Kidney epithelial cell (primary cell): Measurements from ENCODE around the gene ASB8. TPM values are rescaled to one million over a fixed set of nuclear protein-coding genes. Genes with fewer than 3 reads are reported as not detected.

Experiments
- DNase-seq: peaks from one replicate; pipeline ENCODE4 v3.0.0-alpha.2; 2010; ENCODE audit warnings: low read depth
- H3K27me3 ChIP-seq: 2 replicates; pipeline ENCODE4 v1.6.0; 2011; ENCODE audit warnings: low read length; ENCODE audit not compliant: control insufficient read depth, insufficient read depth
- H3K36me3 ChIP-seq: 2 replicates; pipeline ENCODE4 v1.5.1; 2011; ENCODE audit warnings: low read length; ENCODE audit not compliant: control insufficient read depth, insufficient read depth
- H3K4me3 ChIP-seq: 2 replicates; pipeline ENCODE4 v1.5.1; 2011; ENCODE audit warnings: low read depth, mild to moderate bottlenecking, control low read depth, low read length
- total RNA-seq: library from RNA; depleted of rRNA; stranded (reverse); fragments of >200 nt; gene quantifications from 2 replicates; pipeline ENCODE4 v1.2.3, GENCODE V29; 2015
- TF ChIP-seq, protein P1 (sequence below): IDR thresholded peaks from 2 replicates; pipeline ENCODE4 v1.5.1; 2011; ENCODE audit warnings: mild to moderate bottlenecking, moderate library complexity, low read length, control low read depth, inconsistent platforms; ENCODE audit not compliant: insufficient read depth, poor library complexity, severe bottlenecking

The ASB8 gene
- total RNA-seq, 1 donor from 2014 or later: 20.2 TPM

DNA sequence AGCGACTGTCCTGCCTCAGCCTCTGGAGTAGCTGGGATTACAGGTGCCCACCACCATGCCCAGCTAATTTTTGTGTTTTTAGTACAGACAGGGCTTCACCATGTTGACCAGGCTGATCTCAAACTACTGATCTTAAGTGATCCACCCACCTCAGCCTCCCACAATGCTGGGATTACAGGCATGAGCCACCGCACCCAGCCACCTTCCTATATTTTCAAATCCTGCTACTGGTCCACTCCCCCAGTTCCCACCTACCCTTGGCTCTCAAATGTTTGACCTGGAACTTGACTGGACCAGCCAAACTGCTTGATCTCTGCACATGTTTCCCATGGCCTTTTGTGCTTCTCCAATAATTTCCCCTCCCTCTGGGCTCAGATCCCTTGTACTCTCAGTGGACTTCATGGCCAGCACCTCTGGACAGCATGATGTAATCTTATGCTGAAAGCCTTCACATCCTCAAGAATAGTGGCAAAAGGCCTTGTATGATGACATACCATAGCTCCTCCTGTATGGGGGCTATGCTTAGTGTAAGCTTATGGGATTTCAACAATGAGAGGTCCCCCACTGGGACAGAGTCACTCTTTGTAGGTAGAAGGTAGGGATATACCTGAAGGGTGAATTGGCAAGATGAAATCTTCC lies 23.7 kb upstream of the ASB8 start:
- H3K27me3 ChIP-seq: peaks cover 41% of the 10 kb centered on the region
- H3K4me3 ChIP-seq: no peak overlapping the region
- TF ChIP-seq, protein P1, sequence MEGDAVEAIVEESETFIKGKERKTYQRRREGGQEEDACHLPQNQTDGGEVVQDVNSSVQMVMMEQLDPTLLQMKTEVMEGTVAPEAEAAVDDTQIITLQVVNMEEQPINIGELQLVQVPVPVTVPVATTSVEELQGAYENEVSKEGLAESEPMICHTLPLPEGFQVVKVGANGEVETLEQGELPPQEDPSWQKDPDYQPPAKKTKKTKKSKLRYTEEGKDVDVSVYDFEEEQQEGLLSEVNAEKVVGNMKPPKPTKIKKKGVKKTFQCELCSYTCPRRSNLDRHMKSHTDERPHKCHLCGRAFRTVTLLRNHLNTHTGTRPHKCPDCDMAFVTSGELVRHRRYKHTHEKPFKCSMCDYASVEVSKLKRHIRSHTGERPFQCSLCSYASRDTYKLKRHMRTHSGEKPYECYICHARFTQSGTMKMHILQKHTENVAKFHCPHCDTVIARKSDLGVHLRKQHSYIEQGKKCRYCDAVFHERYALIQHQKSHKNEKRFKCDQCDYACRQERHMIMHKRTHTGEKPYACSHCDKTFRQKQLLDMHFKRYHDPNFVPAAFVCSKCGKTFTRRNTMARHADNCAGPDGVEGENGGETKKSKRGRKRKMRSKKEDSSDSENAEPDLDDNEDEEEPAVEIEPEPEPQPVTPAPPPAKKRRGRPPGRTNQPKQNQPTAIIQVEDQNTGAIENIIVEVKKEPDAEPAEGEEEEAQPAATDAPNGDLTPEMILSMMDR: no peak
- no peak for DNase-seq
- no peaks in the 10 kb centered on the region for H3K36me3 ChIP-seq

DNA sequence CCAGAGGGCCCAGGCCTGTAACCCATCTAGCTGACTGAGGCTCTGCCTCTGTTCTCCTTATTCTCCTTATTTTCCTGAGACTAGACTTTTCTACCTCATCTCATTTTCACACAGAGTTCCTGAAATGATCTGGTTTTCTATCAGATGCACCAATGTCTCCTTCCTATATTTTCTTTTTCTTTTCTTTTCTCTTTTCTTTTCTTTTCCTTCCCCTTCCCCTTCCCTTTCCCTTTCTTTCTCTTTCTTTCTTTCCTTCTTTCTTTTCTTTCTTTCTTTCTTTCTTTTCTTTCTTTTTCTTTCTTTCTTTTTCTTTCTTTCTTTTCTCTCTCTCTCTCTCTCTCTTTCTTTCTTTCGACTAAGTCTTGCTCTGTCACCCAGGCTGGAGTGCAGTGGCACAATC lies 23.1 kb upstream of the ASB8 start:
- Histone ChIP-seq H3K36me3 (no peaks in the 10 kb centered on the region), H3K27me3 (peaks cover 36% of the 10 kb centered on the region), H3K4me3 (no peak overlapping the region)
- no peak for DNase-seq
- TF ChIP-seq, protein P1: no peak

DNA sequence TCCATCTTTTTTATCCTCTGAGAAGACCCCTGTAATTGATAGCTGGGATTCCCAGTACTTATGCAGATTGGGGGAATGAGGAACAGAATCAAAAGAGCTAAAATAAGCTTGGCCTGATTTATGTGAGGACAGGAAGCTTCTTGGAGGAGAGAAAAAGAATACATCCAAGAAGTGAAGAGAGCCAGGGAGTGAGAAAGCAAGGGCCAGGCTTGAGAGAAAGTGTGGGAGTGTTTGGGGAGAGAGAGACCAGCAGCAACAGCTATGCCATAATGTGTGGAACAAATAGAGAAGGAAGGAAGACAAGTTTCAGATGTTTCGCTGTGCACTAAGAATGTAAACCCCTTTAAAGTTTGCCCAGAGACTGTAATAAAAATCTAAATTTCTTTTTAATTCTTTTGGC lies 22.2 kb upstream of the ASB8 start:
- DNase-seq: no peak
- TF ChIP-seq, protein P1: no peak
- no peak overlapping the region for H3K4me3 ChIP-seq
- peaks cover 26% of the 10 kb centered on the region for H3K27me3 ChIP-seq
- H3K36me3 ChIP-seq: no peaks in the 10 kb centered on the region

DNA sequence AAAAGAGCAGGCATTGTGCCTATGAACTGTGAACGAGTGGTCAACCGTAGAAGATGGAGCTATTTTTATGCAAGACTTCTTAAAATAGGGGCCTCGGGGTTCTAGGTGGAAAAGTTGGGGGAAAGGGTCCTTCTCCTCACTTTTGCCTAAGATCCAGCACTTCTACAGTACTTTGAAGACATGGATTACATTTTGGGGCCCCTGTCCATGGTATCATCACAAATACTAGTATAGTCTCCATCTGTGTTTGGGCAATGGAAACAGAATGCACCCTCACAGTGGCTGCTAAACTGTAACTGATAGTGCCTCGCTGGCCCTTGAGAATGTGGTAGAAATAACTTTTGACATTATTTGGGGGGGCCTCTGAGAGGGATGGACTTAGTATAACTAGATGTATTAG lies 20.7 kb upstream of the ASB8 start:
- TF ChIP-seq, protein P1: no peak
- no peak for DNase-seq
- Histone ChIP-seq H3K27me3 (peaks cover 13% of the 10 kb centered on the region), H3K36me3 (no peaks in the 10 kb centered on the region), H3K4me3 (no peak overlapping the region)

DNA sequence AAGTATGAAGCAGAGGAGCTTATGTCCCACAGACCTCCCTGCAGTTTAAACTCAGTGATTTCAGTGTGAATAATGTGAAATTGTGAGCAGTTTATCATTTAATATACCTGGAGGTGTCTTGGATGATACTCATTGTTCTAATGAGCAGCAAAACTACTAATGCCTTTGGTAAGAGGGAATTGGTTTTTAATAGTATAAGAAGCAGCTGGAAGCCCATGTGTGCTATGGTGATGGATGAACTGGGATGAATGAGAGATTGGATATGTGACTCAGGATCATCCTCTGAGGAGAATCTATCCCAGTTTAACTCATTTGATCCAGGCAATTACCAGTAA lies 19.1 kb upstream of the ASB8 start:
- H3K4me3 ChIP-seq: no peak overlapping the region
- no peak for DNase-seq
- TF ChIP-seq, protein P1: no peak
- H3K36me3 ChIP-seq: no peaks in the 10 kb centered on the region
- H3K27me3 ChIP-seq: peaks cover 12% of the 10 kb centered on the region

DNA sequence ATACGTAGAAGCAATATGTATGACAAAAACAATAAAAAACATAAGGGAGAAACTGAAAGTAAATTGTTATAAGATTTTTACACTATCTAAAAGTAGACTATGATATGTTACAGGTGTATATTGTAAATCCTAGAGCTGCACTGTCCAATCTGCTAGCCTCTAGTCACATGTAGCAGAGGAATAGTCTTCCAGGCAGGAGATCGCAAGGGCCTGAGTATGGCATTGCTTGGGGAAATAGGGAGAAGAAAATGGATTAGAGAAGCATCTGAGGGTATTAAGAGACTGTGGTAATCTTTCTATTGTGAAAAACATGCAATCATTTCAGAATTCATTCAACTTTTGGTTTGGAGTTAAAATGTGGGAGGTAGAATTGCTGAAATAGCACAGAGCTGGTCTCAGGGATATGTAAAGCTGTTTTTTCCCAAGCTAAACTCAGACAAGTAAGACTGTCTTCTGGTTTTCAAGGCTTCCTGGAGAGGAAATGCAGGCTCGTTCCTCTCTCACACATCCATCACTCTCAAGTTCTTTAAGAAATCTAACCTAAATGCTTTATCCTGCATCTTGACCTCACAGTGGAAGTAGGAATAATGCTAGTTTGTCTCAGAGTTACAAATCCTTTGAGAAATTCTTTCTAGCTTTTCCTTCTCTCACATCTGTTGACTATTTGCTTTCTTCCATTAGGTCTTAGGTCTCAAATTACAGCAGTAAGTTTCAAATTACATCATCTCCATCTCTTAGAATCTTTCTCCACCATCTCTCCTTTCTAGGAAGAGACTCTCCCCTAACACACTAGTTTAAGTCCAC lies 18.5 kb upstream of the ASB8 start:
- Histone ChIP-seq H3K36me3 (no peaks in the 10 kb centered on the region), H3K27me3 (peaks cover 8% of the 10 kb centered on the region), H3K4me3 (no peak overlapping the region)
- no peak for DNase-seq
- TF ChIP-seq, protein P1: no peak
